ENCODE measurements around the gene NR4A2. TPM values are rescaled to one million over a fixed set of nuclear protein-coding genes. Genes with fewer than 3 reads are reported as not detected.
A peak's percentile ranks its signal among the peaks of the same experiment; 100 is the strongest.

NR4A2 gene
- total RNA-seq, 1 experiment from 2014 or later, result 2.6 TPM

GRCh38 chr2:156321243-156321904 is 11.1 kb downstream of the NR4A2 start:
- CTCF ChIA-PET, result no interaction called here
- H3K9me3 Mint-ChIP-seq (ENCODE audit: unreplicated experiment), result peaks cover 8% of the 10 kb centered on the region
- no peaks in the 10 kb centered on the region for H3K36me3 Mint-ChIP-seq (ENCODE audit: insufficient read depth, unreplicated experiment)
- BruUV-seq (replicated peaks), result no TSS peak
- no peak overlapping the region for H3K27ac Mint-ChIP-seq (ENCODE audit: low read depth, unreplicated experiment)
- intact Hi-C loops (cut with micrococcal nuclease), result no loop called here
- POLR2A ChIA-PET, result no interaction called here
- no peak for DNase-seq (ENCODE audit: unreplicated experiment)
- no peaks in the 10 kb centered on the region for H3K4me1 Mint-ChIP-seq (ENCODE audit: insufficient read depth, unreplicated experiment)
- H3K27me3 Mint-ChIP-seq (ENCODE audit: insufficient read depth, unreplicated experiment), result no peaks in the 10 kb centered on the region
- no peak for TF ChIP-seq CTCF (IDR thresholded peaks at IDR 0.05; ENCODE audit: unreplicated experiment)
- H3K4me3 Mint-ChIP-seq (ENCODE audit: unreplicated experiment), result peak overlapping the region; percentile 47

- Mint-ChIP-seq H3K27me3 (ENCODE audit: insufficient read depth, unreplicated experiment) (no peaks in the 10 kb centered on the region), H3K27ac (ENCODE audit: low read depth, unreplicated experiment) (no peak overlapping the region), H3K9me3 (ENCODE audit: unreplicated experiment) (peaks cover 8% of the 10 kb centered on the region), H3K36me3 (ENCODE audit: insufficient read depth, unreplicated experiment) (no peaks in the 10 kb centered on the region), H3K4me3 (ENCODE audit: unreplicated experiment) (no peak overlapping the region), H3K4me1 (ENCODE audit: insufficient read depth, unreplicated experiment) (no peaks in the 10 kb centered on the region)
- ChIA-PET CTCF (no interaction called here), POLR2A (no interaction called here)
- intact Hi-C loops (cut with micrococcal nuclease), result no loop called here
- TF ChIP-seq CTCF (IDR thresholded peaks at IDR 0.05; ENCODE audit: unreplicated experiment), result no peak
- no peak for DNase-seq (ENCODE audit: unreplicated experiment)
- no TSS peak for BruUV-seq (replicated peaks)
Observed at GRCh38 chr2:156320486-156321098, 11.9 kb downstream of the NR4A2 start.

GRCh38 chr2:156319811-156320485 is 12.6 kb downstream of the NR4A2 start:
- Mint-ChIP-seq H3K9me3 (ENCODE audit: unreplicated experiment) (peaks cover 8% of the 10 kb centered on the region), H3K4me3 (ENCODE audit: unreplicated experiment) (no peak overlapping the region), H3K4me1 (ENCODE audit: insufficient read depth, unreplicated experiment) (no peaks in the 10 kb centered on the region), H3K27ac (ENCODE audit: low read depth, unreplicated experiment) (no peak overlapping the region), H3K36me3 (ENCODE audit: insufficient read depth, unreplicated experiment) (no peaks in the 10 kb centered on the region), H3K27me3 (ENCODE audit: insufficient read depth, unreplicated experiment) (no peaks in the 10 kb centered on the region)
- BruUV-seq (replicated peaks), result no TSS peak
- POLR2A ChIA-PET, result interaction anchor here (0.7 kb wide), 1 partner anchor 1921 kb away, joined by 3 read pairs; no protein-coding TSS in a partner anchor
- no peak for DNase-seq (ENCODE audit: unreplicated experiment)
- intact Hi-C loops (cut with micrococcal nuclease), result no loop called here
- no peak for TF ChIP-seq CTCF (IDR thresholded peaks at IDR 0.05; ENCODE audit: unreplicated experiment)
- CTCF ChIA-PET, result no interaction called here

GRCh38 chr2:156317631-156318030 is 14.9 kb downstream of the NR4A2 start:
- CTCF ChIA-PET, result interaction anchor here (0.6 to 0.8 kb wide), 2 partner anchors 272 to 610 kb away, joined by 3 read pairs; no protein-coding TSS in a partner anchor

More at GRCh38 chr2:156317631-156318030, 14.9 kb downstream of the NR4A2 start:
- no peak for DNase-seq (ENCODE audit: unreplicated experiment)
- no peaks in the 10 kb centered on the region for H3K4me1 Mint-ChIP-seq (ENCODE audit: insufficient read depth, unreplicated experiment)
- intact Hi-C loops (cut with micrococcal nuclease), result no loop called here
- no peak for TF ChIP-seq CTCF (IDR thresholded peaks at IDR 0.05; ENCODE audit: unreplicated experiment)
- peaks cover 8% of the 10 kb centered on the region for H3K9me3 Mint-ChIP-seq (ENCODE audit: unreplicated experiment)
- H3K27ac Mint-ChIP-seq (ENCODE audit: low read depth, unreplicated experiment), result no peak overlapping the region
- no peaks in the 10 kb centered on the region for H3K27me3 Mint-ChIP-seq (ENCODE audit: insufficient read depth, unreplicated experiment)
- no TSS peak for BruUV-seq (replicated peaks)
- H3K4me3 Mint-ChIP-seq (ENCODE audit: unreplicated experiment), result no peak overlapping the region
- no peaks in the 10 kb centered on the region for H3K36me3 Mint-ChIP-seq (ENCODE audit: insufficient read depth, unreplicated experiment)
- POLR2A ChIA-PET, result no interaction called here

Data from MCF 10A (cell line).